Tibial nerve (tissue), 4 donors: ENCODE measurements around the gene ATOSB.

Experiments used
- EP300 ChIP-seq, 2 donors: sonication (generic); formaldehyde crosslinking; IDR thresholded peaks; one replicate each; pipeline ENCODE4 v1.6.1; 2017; ENCODE audit warnings: antibody characterized with exemption in 2 of 2, mild to moderate bottlenecking in 1 of 2
- POLR2A ChIP-seq, 2 donors: fragments of 450-650 bp; IDR thresholded peaks; one replicate each; pipeline ENCODE4 v1.6.1; 2017; ENCODE audit warnings: antibody characterized with exemption in 2 of 2, mild to moderate bottlenecking in 2 of 2, moderate library complexity in 2 of 2
- TF ChIP-seq, protein P1 (sequence below), 5 experiments: fragments of 200-600 bp in 3 of 5; fragments of 450-650 bp in 2 of 5; sonication (generic) in 3 of 5; IDR thresholded peaks; one replicate each; pipeline ENCODE4 v1.5.1; 2016 to 2019; ENCODE audit warnings: antibody characterized with exemption in 5 of 5, mild to moderate bottlenecking in 3 of 5, moderate library complexity in 2 of 5

DNA sequence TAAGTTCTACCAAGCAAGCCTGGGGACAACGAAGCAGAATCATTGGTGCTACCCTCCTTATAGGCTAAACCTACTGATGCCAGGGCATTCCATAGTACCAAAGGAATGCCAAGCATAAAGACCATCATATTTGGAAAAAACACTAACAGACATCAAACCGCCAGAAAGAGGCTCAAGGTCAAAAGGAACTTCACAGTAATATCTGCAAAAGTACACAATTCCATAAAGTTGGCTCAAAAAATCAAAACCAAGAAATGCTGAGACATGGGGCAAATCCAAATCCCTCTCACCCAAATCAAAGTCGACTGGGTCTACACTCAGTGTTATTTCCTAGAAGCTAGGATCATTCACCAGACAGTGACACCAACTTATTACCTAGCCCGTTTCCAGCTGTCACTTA is 46.6 kb downstream of the ATOSB start:
- TF ChIP-seq, protein P1, sequence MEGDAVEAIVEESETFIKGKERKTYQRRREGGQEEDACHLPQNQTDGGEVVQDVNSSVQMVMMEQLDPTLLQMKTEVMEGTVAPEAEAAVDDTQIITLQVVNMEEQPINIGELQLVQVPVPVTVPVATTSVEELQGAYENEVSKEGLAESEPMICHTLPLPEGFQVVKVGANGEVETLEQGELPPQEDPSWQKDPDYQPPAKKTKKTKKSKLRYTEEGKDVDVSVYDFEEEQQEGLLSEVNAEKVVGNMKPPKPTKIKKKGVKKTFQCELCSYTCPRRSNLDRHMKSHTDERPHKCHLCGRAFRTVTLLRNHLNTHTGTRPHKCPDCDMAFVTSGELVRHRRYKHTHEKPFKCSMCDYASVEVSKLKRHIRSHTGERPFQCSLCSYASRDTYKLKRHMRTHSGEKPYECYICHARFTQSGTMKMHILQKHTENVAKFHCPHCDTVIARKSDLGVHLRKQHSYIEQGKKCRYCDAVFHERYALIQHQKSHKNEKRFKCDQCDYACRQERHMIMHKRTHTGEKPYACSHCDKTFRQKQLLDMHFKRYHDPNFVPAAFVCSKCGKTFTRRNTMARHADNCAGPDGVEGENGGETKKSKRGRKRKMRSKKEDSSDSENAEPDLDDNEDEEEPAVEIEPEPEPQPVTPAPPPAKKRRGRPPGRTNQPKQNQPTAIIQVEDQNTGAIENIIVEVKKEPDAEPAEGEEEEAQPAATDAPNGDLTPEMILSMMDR (IDR thresholded peaks at IDR 0.05) = no peak
- no peak for TF ChIP-seq POLR2A (IDR thresholded peaks at IDR 0.05)
- no peak for TF ChIP-seq EP300 (IDR thresholded peaks at IDR 0.05)
